Limb (tissue), 2 donors: Measurements from ENCODE around the gene CCR4.
"Not testable (repeated sequence)": the region's sequence is repeated elsewhere in the genome, so short reads cannot be mapped to it uniquely, and the experiment has no call there.

Source experiments
- DNase-seq, 2 donors: peaks; one replicate each; pipeline ENCODE4 v3.0.0-alpha.2; 2016; ENCODE audit errors: extremely low spot score in 2 of 2

Gene CCR4

DNA sequence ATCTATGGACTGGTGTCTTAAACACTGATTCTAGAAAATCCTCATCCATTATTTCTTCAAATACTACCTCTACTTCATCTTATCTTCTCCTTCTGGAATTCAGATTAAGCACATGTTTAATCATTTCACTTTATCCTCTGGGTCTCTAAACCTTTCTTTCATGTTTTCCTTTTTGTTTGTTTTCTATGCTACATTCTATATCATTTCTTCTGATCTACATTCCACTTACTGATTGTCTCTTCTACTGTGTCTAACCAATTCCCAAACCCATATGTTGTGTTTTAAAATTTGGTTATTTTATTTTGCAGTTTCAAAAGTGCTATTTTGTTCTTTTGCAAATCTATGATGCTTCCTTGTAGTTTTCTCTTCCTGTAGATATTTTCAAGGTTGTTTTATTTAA lies 31.7 kb downstream of the CCR4 start:
- DNase-seq: no peak

DNA sequence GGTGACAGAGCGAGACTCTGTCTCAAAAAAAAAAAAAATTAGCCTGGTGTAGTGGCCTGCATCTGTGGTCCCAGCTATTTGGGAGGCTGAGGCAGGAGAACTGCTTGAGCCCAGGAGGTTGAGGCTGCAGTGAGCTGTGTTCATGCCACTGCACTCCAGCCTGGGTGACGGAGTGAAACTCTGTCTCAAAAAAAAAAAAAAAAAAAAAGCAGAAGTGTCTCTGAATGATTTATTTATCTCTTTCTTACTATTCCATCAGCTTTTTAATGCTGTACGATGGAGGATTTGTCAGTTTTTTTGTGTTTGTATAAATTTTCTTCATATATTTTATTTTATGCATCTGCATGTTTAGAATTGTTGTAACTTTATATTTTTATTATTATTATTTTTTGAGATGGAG lies 33.5 kb downstream of the CCR4 start:
- DNase-seq: not testable (repeated sequence)

DNA sequence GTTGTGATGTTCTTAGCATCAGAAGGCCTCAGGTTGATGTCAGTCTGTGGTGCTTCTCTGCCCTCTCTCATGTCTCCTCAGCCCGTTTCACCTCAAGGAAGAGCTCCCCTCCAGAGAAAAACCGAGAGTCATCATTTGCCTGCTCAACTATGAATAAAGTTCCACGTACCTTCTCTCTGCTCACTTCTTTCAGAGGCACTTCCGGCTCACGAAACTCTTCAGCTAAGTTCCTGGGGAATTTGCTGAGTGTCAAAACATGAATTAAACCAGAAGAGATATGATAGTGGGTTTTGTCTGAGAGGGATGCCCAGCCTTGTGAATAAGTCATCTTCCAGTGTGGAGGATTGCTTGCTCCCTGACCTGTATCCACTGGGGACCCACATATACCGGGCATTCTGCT lies 37.7 kb downstream of the CCR4 start:
- DNase-seq: no peak

DNA sequence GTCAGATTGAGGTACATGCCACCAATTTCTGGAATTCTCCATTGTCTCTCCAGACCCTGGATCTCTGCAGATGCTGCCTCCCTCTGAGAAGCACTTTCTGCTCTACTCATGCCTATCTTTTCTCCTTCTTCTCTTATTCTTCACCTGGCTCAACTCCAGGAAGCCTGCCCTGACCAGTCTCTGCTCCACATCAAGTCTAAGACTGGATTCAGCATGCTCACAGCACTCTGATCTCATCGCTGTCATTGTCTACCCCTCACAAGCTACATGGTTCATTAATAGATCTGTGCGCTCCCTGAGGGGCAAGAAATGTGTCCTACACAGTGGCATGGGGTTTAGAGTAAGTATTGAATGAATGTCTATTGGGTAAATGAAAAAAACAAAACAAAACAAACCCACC lies 38.7 kb downstream of the CCR4 start:
- no peak for DNase-seq

DNA sequence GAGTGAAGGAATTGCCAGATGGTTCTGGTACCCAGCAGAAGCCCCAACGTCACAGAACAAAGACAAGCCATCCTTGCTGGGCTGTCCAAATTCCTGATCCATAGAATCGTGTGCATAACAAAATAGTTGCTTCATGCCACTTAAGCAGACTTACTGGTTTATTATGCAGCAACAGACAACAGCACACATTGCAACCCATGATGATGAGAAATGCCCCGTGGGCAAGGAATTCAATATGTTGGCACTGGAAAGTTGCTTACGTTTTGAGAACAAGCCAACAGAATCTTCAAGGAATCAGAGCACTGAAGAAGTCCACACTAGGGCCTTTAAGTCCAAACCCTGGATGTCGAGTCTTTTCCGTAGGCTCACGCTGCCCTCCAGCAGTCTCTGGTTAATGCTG lies 40.3 kb downstream of the CCR4 start:
- no peak for DNase-seq

DNA sequence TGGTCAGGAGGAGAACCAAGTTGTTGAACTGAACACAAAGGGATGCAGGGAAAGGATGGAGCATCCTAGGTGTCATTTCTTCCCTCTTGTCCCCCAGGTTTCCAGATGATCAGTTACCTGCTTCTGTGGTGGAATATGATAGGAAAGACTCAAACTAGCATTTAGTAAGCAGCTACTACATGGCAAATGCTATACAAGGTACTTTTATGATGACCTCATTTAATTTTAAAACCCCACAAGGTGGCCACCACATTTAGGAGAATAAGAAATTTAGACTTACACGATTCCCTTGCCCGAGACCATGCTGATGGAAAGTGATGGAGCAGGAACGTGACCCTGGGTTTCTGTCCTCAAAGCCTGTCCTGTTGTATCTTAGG lies 40.9 kb downstream of the CCR4 start:
- DNase-seq: no peak

DNA sequence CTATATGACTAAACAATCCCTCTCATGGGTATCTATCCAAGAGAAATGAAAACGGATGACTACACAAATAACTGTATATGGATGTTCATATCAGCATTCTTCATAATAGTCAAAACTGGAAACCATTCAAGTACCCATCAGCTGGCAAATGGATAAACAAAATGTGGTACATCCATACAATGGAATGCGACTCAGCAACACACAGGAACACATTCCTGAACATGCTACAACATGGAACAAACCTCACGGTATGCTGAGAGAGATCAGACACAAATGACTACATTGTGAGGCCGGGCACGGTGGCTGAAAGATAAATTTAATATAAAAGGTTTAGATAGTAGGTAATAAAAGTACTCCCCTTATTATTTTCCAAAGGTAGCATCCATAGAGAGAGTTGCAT lies 42.6 kb downstream of the CCR4 start:
- DNase-seq: no peak

DNA sequence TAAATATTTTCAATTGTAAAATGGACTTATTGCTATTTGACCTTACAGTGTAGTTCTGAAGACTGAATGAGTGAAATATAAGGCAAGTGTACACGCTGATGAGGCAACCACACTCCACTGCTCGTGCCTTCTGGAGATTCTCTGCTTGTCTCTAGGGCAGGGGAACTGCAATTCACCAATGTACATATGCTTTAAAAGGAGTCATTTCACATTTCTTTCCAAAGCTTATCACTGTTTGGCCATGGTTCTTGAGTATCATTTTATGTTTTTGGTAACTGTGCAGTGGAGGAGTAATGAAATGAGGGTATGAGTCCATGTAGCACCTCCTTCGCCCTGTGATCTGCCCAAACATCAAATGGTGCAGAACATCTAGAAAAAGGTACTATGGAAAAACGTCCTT lies 43.7 kb downstream of the CCR4 start:
- DNase-seq: no peak

DNA sequence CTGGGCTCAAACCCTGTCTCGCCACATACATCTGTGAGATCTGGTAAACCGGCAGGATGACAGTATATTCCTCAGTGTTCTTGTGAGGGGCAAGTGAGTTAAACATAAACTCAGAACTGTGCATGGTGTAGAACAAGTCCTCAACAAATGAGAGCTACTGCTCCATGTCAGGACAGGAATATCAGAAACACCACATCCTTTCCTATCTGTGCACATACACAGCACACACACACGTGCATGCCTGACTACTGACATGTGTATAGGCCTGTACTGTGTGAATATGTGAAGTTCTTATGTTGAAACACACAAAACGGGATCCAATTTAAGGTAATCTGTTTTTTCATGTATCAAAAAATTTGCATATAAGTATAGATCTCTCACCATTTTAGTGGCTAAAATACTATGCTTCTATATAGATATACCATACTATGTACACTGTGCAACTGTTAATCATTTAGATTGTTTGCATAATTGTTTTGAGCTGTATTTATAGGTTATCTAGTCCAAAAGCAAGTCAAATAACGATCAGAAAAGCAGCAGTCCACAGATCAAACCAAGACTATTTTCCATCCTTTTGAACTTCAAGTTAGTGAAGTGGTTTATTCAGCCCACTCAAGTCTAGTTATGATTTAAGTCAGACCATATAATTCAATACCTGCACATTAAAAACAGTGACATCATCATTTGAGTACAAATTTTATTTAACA lies 44.8 kb downstream of the CCR4 start:
- DNase-seq: no peak

DNA sequence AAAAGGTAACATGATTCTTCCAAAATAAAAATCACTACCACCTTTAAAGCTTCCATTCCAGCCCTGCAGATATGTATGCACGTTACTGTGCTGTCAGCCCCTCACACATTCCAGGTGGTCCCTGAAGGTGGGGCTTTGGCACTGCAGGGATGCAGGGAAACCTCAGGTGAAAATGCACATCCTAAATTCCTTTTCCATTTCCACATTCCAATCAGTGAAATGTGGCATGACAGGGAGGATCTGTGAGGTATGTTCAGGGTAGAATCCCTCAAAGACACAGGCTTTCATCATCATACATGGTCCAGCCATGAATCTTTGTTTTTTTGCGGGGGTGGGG lies 45.3 kb downstream of the CCR4 start:
- DNase-seq: no peak

DNA sequence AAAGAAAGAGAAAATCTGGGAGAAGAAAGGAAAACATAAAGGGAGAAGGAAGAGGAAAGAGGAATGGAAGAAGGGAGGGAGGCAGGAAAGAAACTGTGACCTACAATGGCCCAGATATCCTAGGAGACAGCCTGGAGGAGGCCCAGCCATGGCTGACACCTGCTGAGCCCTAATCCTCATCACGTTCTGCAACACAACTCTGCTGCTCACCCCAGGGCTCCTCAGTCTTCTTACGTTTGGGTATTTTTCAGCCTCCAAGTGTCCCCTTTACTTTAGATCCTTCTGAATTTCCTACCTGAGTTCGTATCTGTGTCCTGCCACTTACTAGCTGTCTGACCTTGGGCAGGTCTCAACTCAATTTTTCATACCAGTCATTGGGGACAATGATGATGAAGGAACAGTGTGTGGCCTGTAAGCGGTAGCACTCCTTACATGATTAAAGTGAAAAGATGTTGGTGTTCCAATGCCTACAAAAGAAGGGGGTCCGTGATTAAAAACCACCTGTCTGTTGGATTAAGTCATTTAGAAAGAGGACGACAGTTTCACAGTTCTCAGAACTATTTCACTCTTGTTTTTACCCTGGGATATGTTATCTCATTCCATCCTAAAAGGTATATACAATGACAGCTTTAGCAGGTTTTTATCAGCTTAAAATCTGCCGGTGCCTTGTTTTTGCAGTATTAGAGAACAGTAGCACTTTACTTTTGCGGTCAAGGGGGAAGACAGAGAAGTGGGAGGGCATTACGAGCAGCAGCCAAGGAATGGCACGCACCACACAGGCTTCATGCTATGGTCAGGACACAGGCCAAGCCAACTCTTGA lies 47.4 kb downstream of the CCR4 start:
- no peak for DNase-seq

DNA sequence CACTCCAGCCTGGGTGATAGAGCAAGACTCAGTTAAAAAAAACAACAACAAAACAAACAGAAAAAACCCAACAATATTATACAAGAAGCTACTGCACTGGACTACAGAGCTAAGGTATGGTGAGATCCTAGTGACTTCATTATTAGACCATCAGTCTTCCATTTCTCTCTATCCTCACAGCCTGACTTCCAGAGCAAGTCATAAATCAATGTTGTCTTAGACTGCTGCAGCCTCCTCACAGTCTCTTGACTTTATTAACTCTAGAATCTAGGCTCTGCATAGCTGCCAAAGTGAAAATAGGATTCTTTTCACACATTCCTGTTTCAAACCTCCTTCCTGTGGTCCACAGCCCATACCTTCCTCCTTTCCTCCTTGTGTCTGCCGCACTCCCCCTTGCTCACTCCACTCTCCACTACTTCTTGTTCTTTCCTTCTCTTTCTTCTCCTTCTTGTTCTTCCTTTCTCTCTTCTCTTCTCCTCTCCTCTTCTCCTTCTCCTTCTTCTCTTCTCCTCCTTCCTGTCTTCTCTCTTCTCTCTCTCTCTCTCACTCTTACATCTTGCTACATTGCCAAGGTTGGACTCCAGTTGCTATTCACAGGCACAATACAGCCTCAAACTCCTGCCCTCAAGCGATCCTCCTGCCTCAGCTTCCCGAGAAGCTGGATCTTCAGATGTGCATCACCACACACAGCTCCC lies 49.4 kb downstream of the CCR4 start:
- no peak for DNase-seq

DNA sequence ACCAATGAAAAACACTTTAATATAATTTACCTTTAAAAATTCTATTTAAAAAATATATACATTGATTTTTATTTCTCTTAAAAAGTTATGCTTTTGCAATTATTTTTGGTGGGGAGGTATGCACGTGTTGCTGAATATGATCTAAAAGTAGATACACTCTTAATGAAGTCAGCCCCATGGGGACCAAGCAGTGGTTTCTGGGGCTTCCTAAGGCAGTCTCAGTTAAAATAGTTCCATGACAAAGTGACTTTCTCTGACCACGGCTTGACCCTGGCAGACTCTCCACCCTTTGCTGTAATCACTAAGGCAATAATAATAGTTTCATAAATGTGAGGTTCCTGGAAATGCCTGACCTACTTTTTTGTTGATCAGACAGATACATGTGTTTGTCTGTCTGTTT lies 50.4 kb downstream of the CCR4 start:
- no peak for DNase-seq

DNA sequence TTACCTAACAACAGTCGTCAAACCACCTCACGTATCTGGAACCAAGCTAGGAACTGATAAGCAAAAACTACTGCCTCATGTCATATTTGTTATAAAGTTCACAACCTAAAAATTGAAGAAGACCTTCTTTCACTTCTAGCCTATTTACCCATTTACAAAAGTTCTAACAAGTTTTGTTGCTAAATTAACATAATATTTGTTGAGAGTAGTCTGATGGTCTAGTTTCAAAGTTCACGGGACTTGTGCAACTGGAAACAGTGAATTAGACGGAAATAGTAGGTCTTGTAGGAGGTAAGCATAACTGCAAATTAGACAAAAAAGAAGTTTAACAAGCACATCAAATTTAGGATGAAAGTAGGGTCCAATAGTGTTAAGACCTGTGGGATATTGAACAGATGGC lies 51.9 kb downstream of the CCR4 start:
- DNase-seq: no peak

DNA sequence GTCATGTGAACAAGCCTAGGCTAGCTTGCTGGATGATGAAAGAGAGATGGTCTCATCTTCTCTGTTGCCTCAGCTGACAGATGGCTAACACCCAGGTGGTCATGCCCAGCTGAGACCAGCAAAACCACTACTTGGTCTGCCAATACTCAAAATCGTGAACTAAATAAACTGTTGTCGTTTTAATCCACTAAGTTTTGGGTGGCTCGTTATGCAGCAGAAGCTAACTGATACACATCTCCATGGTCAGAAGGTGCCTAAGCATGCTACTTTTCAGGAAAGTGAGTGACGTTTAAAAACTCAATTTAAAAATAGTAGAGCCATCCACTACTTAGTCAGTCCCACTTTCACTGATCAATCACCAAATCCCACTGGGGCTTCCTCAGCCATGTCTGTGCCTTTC lies 52.8 kb downstream of the CCR4 start:
- DNase-seq: no peak

DNA sequence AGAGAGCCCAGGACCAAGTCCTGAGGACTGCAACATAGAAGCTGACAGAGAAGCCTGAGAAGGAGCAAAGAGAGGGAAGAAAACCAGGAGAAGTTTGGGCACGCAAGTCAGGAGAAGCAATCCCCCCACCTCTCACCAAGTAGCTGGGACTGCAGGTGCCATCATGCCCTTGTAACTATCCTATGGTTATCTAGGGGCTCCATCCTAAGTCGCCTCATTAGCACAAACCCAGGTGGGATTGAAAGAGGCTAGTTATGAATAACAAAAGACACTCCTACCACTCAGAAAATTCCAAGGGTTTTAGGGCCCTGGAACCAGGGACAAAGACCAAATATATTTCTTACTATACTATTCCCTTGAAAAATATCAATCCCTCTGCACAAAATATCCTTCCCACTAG lies 53.5 kb downstream of the CCR4 start:
- no peak for DNase-seq
